IMR-90 (cell line): ENCODE measurements around the gene SLC9A1. TPM values are rescaled to one million over a fixed set of nuclear protein-coding genes. Genes with fewer than 3 reads are reported as not detected.

Source experiments
- ATAC-seq: fragments of 200-7000 bp; cut with Tn5 transposase; 2 replicates; pipeline ENCODE4 v1.9.1; 2020; ENCODE audit warnings: low read depth, mild to moderate bottlenecking, moderate library complexity
- BruUV-seq: library from RNA; stranded (reverse); fragments of 400-500 nt; replicated peaks from 2 replicates; lab custom pipeline; 2021; lab: Mats Ljungman, UMichigan
- CTCF ChIA-PET: fragments of 300-600 bp; formaldehyde crosslinking; extraction: SDS; loops from one replicate; lab custom pipeline; 2021; ENCODE audit warnings: antibody characterized with exemption; lab: Yijun Ruan, JAX
- POLR2A ChIA-PET: fragments of 300-600 bp; sonication (Branson Sonifier 250); formaldehyde crosslinking; loops from one replicate; lab custom pipeline; 2022; ENCODE audit warnings: antibody characterized with exemption; ENCODE audit not compliant: unreplicated experiment; lab: Charles Lee
- DNase-seq: peaks from one replicate; pipeline ENCODE4 v3.0.0; 2013
- H2AFZ ChIP-seq: replicated peaks from 2 replicates; pipeline ENCODE3; 2013; ENCODE audit warnings: low read length, mild to moderate bottlenecking; ENCODE audit not compliant: poor library complexity
- H2AK5ac ChIP-seq: 2 replicates; pipeline ENCODE4 v1.6.1; 2013; ENCODE audit warnings: low read depth, low read length, inconsistent platforms
- H2AK9ac ChIP-seq: replicated peaks from 2 replicates; pipeline ENCODE3; 2013; ENCODE audit warnings: mild to moderate bottlenecking, low read depth, low read length, moderate library complexity; ENCODE audit not compliant: poor library complexity
- H2BK120ac ChIP-seq: 2 replicates; pipeline ENCODE4 v1.6.1; 2013; ENCODE audit warnings: low read depth, low read length, inconsistent platforms
- H2BK15ac ChIP-seq: 3 replicates; pipeline ENCODE4 v1.6.1; 2013; ENCODE audit warnings: low read depth, low read length, inconsistent platforms
- H2BK20ac ChIP-seq: 2 replicates; pipeline ENCODE4 v1.6.1; 2013; ENCODE audit warnings: low read depth, mild to moderate bottlenecking, inconsistent platforms, low read length, moderate library complexity
- H2BK5ac ChIP-seq: 2 replicates; pipeline ENCODE4 v1.6.1; 2013; ENCODE audit warnings: mild to moderate bottlenecking, low read depth, low read length, inconsistent platforms; ENCODE audit not compliant: poor library complexity, severe bottlenecking
- H3K14ac ChIP-seq: replicated peaks from 2 replicates; pipeline ENCODE4 v1.6.1; 2013; ENCODE audit warnings: low read depth, low read length, inconsistent platforms
- H3K18ac ChIP-seq: 2 replicates; pipeline ENCODE4 v1.6.1; 2013; ENCODE audit warnings: low read depth, low read length, control low read depth
- H3K23ac ChIP-seq: 2 replicates; pipeline ENCODE4 v1.6.1; 2013; ENCODE audit warnings: low read depth, low read length, inconsistent platforms
- H3K27ac ChIP-seq: 2 replicates; pipeline ENCODE4 v1.5.1; 2013; ENCODE audit warnings: mild to moderate bottlenecking, control low read depth, low read length; ENCODE audit not compliant: insufficient read depth
- H3K27me3 ChIP-seq: 2 replicates; pipeline ENCODE4 v1.6.1; 2013; ENCODE audit warnings: low read length; ENCODE audit not compliant: control insufficient read depth, insufficient read depth
- H3K36me3 ChIP-seq: 2 replicates; pipeline ENCODE4 v1.6.1; 2013; ENCODE audit warnings: low read length, mixed read lengths; ENCODE audit not compliant: control insufficient read depth, insufficient read depth
- H3K4ac ChIP-seq: 2 replicates; pipeline ENCODE4 v1.6.1; 2013; ENCODE audit warnings: low read depth, low read length, inconsistent platforms
- H3K4me1 ChIP-seq: 2 replicates; pipeline ENCODE4 v1.6.1; 2013; ENCODE audit warnings: low read length, mixed read lengths; ENCODE audit not compliant: control insufficient read depth, insufficient read depth
- H3K4me2 ChIP-seq: 2 replicates; pipeline ENCODE4 v1.6.1; 2013; ENCODE audit warnings: low read depth, mild to moderate bottlenecking, control low read depth, low read length, moderate library complexity
- H3K4me3 ChIP-seq: 2 replicates; pipeline ENCODE4 v1.5.1; 2013; ENCODE audit warnings: low read depth, mild to moderate bottlenecking, control low read depth, low read length, moderate library complexity; ENCODE audit not compliant: insufficient read depth
- H3K56ac ChIP-seq: 2 replicates; pipeline ENCODE4 v1.6.1; 2013; ENCODE audit warnings: low read length, inconsistent platforms; ENCODE audit not compliant: insufficient read depth; ENCODE audit errors: extremely low read depth
- H3K79me1 ChIP-seq, 2 experiments: 2 replicates each; pipeline ENCODE4 v1.6.1; 2013; ENCODE audit warnings: low read length in 2 of 2, inconsistent platforms in 1 of 2, low read depth in 1 of 2
- H3K9ac ChIP-seq: 2 replicates; pipeline ENCODE4 v1.6.1; 2013; ENCODE audit warnings: low read depth, low read length, control low read depth
- H3K9me1 ChIP-seq: 2 replicates; pipeline ENCODE4 v1.6.1; 2013; ENCODE audit warnings: low read length, inconsistent platforms; ENCODE audit not compliant: insufficient read depth
- H3K9me3 ChIP-seq: 2 replicates; pipeline ENCODE4 v1.6.1; 2013; ENCODE audit warnings: low read length; ENCODE audit not compliant: control insufficient read depth, insufficient read depth
- H4K20me1 ChIP-seq: 2 replicates; pipeline ENCODE4 v1.6.1; 2013; ENCODE audit warnings: low read length, inconsistent platforms; ENCODE audit not compliant: insufficient read depth
- H4K5ac ChIP-seq: 2 replicates; pipeline ENCODE4 v1.6.1; 2013; ENCODE audit warnings: mild to moderate bottlenecking, low read depth, low read length, control low read depth
- H4K8ac ChIP-seq, 2 experiments: 2 replicates each; pipeline ENCODE4 v1.6.1; 2013; ENCODE audit warnings: low read depth in 2 of 2, low read length in 2 of 2, control low read depth in 1 of 2, inconsistent platforms in 1 of 2
- H4K91ac ChIP-seq: 2 replicates; pipeline ENCODE4 v1.6.1; 2013; ENCODE audit warnings: low read depth, low read length, inconsistent platforms; ENCODE audit not compliant: insufficient read depth
- BHLHE40 ChIP-seq: fragments of 150-350 bp; IDR thresholded peaks from 2 replicates; pipeline ENCODE4 v1.6.1; 2016; ENCODE audit warnings: mild to moderate bottlenecking, low read depth, low read length
- CEBPB ChIP-seq: IDR thresholded peaks from 2 replicates; pipeline ENCODE4 v1.6.1; 2012; ENCODE audit warnings: low read depth, low read length, improper control_type of control experiment
- CHD1 ChIP-seq: IDR thresholded peaks from 2 replicates; pipeline ENCODE4 v1.6.1; 2012; ENCODE audit warnings: low read depth, low read length, improper control_type of control experiment
- CTCF ChIP-seq: conservative IDR thresholded peaks from 2 replicates; pipeline ENCODE4 v1.5.1; 2012; ENCODE audit warnings: mild to moderate bottlenecking, low read depth, low read length, improper control_type of control experiment
- ELK1 ChIP-seq: fragments of 150-350 bp; IDR thresholded peaks from 2 replicates; pipeline ENCODE4 v1.6.1; 2016; ENCODE audit warnings: low read depth, mild to moderate bottlenecking, low read length, moderate library complexity, borderline replicate concordance
- FOS ChIP-seq: fragments of 150-350 bp; IDR thresholded peaks from 2 replicates; pipeline ENCODE4 v1.6.1; 2016; ENCODE audit warnings: low read depth, low read length
- MAFK ChIP-seq: IDR thresholded peaks from 2 replicates; pipeline ENCODE4 v1.6.1; 2012; ENCODE audit warnings: low read depth, low read length, improper control_type of control experiment
- MAZ ChIP-seq: IDR thresholded peaks from 2 replicates; pipeline ENCODE4 v1.6.1; 2012; ENCODE audit warnings: low read depth, mild to moderate bottlenecking, low read length, improper control_type of control experiment, moderate library complexity, borderline replicate concordance
- MXI1 ChIP-seq: IDR thresholded peaks from 2 replicates; pipeline ENCODE4 v1.6.1; 2012; ENCODE audit warnings: low read depth, mild to moderate bottlenecking, low read length, moderate library complexity, borderline replicate concordance
- NFE2L2 ChIP-seq: fragments of 150-350 bp; IDR thresholded peaks from 2 replicates; pipeline ENCODE4 v1.6.1; 2016; ENCODE audit warnings: low read depth, mild to moderate bottlenecking, low read length
- POLR2A ChIP-seq: IDR thresholded peaks from 2 replicates; pipeline ENCODE4 v1.6.1; 2012; ENCODE audit warnings: mild to moderate bottlenecking, low read depth, low read length
- RAD21 ChIP-seq: IDR thresholded peaks from 2 replicates; pipeline ENCODE4 v1.6.1; 2012; ENCODE audit warnings: low read length, improper control_type of control experiment
- RCOR1 ChIP-seq: IDR thresholded peaks from 2 replicates; pipeline ENCODE4 v1.6.1; 2012; ENCODE audit warnings: mild to moderate bottlenecking, low read length, improper control_type of control experiment; ENCODE audit not compliant: insufficient replicate concordance
- RFX5 ChIP-seq: IDR thresholded peaks from 2 replicates; pipeline ENCODE4 v1.8.0; 2012; ENCODE audit warnings: low read depth, mild to moderate bottlenecking, low read length, moderate library complexity
- SMC3 ChIP-seq: fragments of 150-350 bp; IDR thresholded peaks from 2 replicates; pipeline ENCODE4 v1.6.1; 2016; ENCODE audit warnings: low read depth, mild to moderate bottlenecking, antibody characterized with exemption, low read length, moderate library complexity
- WGBS, 2 experiments: methylation state at CpG; one replicate each; pipeline versions ENCODE4 v1.1.5 to v1.1.7; 2013; ENCODE audit warnings: missing lambda C conversion rate in 2 of 2; ENCODE audit not compliant: insufficient read length in 1 of 2; ENCODE audit errors: extremely low coverage in 2 of 2; 5-methylcytosine and 5-hydroxymethylcytosine counted together
- dilution Hi-C: fragments of 300-500 bp; cut with HindIII; formaldehyde crosslinking; loops from one replicate; pipeline ENCODE4 v1.14.3; 2018; ENCODE audit warnings: low sequenced_read_pairs; ENCODE audit not compliant: unreplicated experiment
- in situ Hi-C: fragments of 300-500 bp; cut with MboI; formaldehyde crosslinking; loops from 3 replicates; pipeline ENCODE4 v1.14.3; 2019; ENCODE audit warnings: low sequenced_read_pairs, inconsistent platforms, mixed read lengths
- intact Hi-C: fragments of 100-400 bp; cut with micrococcal nuclease; formaldehyde crosslinking; loops from 2 replicates; pipeline ENCODE4 v1.10.0; 2022
- polyA plus RNA-seq, 3 experiments: library from polyadenylated mRNA; depleted of rRNA; stranded (reverse); fragments of >200 nt; gene quantifications; 2 replicates each; pipeline ENCODE4 v1.2.3, GENCODE V29; 2012; ENCODE audit warnings: low replicate concordance in 1 of 3
- total RNA-seq: library from RNA; depleted of rRNA; stranded (reverse); fragments of >200 nt; gene quantifications from 2 replicates; pipeline ENCODE4 v1.2.3, GENCODE V29; 2012
- TF ChIP-seq, protein P1 (sequence below): fragments of 150-350 bp; IDR thresholded peaks from 2 replicates; pipeline ENCODE4 v1.6.1; 2017; ENCODE audit warnings: mild to moderate bottlenecking, antibody characterized with exemption, low read length, low read depth

Gene SLC9A1
- total and polyA plus RNA-seq, 2 of the 4 experiments (the other 2 are of a cell fraction), result 2.0 to 21.2 TPM

DNA sequence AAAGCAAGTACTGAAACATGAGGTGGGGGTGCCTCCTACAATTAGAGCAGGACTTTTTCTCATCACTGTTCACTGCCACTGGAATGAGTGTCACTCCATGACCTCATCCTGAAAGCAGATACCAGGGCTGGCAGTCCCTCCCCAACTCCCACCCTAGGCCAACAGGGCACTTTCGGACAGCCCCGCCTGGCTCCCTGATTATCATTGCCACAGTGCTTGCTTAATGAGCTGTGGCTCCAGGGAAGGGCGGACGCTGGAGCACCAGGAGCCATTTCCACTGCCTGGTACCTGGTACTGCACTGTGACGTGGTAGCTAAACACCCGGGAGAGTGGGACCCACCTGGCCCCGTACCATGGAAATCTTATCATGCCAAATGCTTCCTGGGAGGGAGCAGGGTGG is 22.3 kb downstream of the SLC9A1 start:
- Histone ChIP-seq H3K23ac (no peak overlapping the region), H2BK5ac (no peak overlapping the region), H2AK9ac (no peak overlapping the region), H2BK120ac (no peak overlapping the region), H3K36me3 (no peaks in the 10 kb centered on the region), H4K91ac (no peak overlapping the region), H4K20me1 (peaks cover 19% of the 10 kb centered on the region), H3K27ac (no peak overlapping the region), H3K4ac (no peak overlapping the region), H3K18ac (no peak overlapping the region), H3K56ac (no peak overlapping the region), H2BK15ac (no peak overlapping the region), H3K14ac (no peak overlapping the region), H3K4me1 (peaks cover 3% of the 10 kb centered on the region; the same call in 1 of the 2 replicates), H2BK20ac (no peak overlapping the region), H3K79me1 (peaks cover 19 to 65% of the 10 kb centered on the region in 2 experiments; a peak in 3 of 4 replicates), H4K5ac (no peak overlapping the region), H2AK5ac (0 out of 2 replicates have a peak overlapping the region, but pooled peaks have one; percentile 14), H3K27me3 (no peaks in the 10 kb centered on the region), H2AFZ (no peak overlapping the region), H4K8ac (no peak overlapping the region), H3K9me1 (peaks cover 14% of the 10 kb centered on the region; the same call in 1 of the 2 replicates), H3K9me3 (no peaks in the 10 kb centered on the region), H3K9ac (no peak overlapping the region), H3K4me3 (no peak overlapping the region), H3K4me2 (no peak overlapping the region)
- WGBS, 2 experiments, result 92% methylated on average over 5 of the region's 7 CpGs; no CpG with 5 or more reads in 1 of the 2 experiments
- TF ChIP-seq, protein P1, sequence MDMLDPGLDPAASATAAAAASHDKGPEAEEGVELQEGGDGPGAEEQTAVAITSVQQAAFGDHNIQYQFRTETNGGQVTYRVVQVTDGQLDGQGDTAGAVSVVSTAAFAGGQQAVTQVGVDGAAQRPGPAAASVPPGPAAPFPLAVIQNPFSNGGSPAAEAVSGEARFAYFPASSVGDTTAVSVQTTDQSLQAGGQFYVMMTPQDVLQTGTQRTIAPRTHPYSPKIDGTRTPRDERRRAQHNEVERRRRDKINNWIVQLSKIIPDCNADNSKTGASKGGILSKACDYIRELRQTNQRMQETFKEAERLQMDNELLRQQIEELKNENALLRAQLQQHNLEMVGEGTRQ, result no peak
- TF ChIP-seq RFX5 (no peak), MXI1 (no peak), CHD1 (no peak), FOS (no peak), BHLHE40 (no peak), CTCF (no peak), MAFK (no peak), SMC3 (no peak), MAZ (no peak), POLR2A (no peak), NFE2L2 (no peak), RAD21 (no peak), RCOR1 (no peak), ELK1 (no peak), CEBPB (no peak)
- ATAC-seq, result no peak
- intact Hi-C loops (no loop called here), in situ Hi-C loops (no loop called here), dilution Hi-C loops (no loop called here)
- BruUV-seq, result no TSS peak
- ChIA-PET POLR2A (no interaction called here), CTCF (no interaction called here)
- no peak for DNase-seq
